ENCODE results near the gene RANBP3L.
"Not testable (repeated sequence)": the region's sequence is repeated elsewhere in the genome, so short reads cannot be mapped to it uniquely, and the experiment has no call there.

RANBP3L gene

GRCh38 chr5:36285837-36286615 is 15.7 kb downstream of the RANBP3L start:
- in situ Hi-C loops (cut with MboI; ENCODE audit: low sequenced_read_pairs), result no loop called here

GRCh38 chr5:36283775-36284174 is 17.9 kb downstream of the RANBP3L start:
- in situ Hi-C loops (cut with MboI; ENCODE audit: low sequenced_read_pairs), result not testable (repeated sequence)

GRCh38 chr5:36281626-36282025 is 20.1 kb downstream of the RANBP3L start:
- in situ Hi-C loops (cut with MboI; ENCODE audit: low sequenced_read_pairs), result no loop called here

- in situ Hi-C loops (cut with MboI; ENCODE audit: low sequenced_read_pairs), result no loop called here
These were observed 22.5 kb downstream of the RANBP3L start for GRCh38 chr5:36279054-36279698.

- in situ Hi-C loops (cut with MboI; ENCODE audit: low sequenced_read_pairs), result no loop called here
These were observed 24.1 kb downstream of the RANBP3L start for GRCh38 chr5:36277521-36278176.

GRCh38 chr5:36276864-36277263 is 24.8 kb downstream of the RANBP3L start:
- in situ Hi-C loops (cut with MboI; ENCODE audit: low sequenced_read_pairs), result no loop called here

- in situ Hi-C loops (cut with MboI; ENCODE audit: low sequenced_read_pairs), result no loop called here
These were observed 27.7 kb downstream of the RANBP3L start for GRCh38 chr5:36273809-36274526.

- in situ Hi-C loops (cut with MboI; ENCODE audit: low sequenced_read_pairs), result no loop called here
These were observed 29.5 kb downstream of the RANBP3L start for GRCh38 chr5:36272136-36272690.

- in situ Hi-C loops (cut with MboI; ENCODE audit: low sequenced_read_pairs), result no loop called here
These were observed 30.7 kb downstream of the RANBP3L start for GRCh38 chr5:36270876-36271575.

- in situ Hi-C loops (cut with MboI; ENCODE audit: low sequenced_read_pairs), result no loop called here
These were observed 31.5 kb downstream of the RANBP3L start for GRCh38 chr5:36270175-36270574.

- in situ Hi-C loops (cut with MboI; ENCODE audit: low sequenced_read_pairs), result no loop called here
These were observed 32.2 kb downstream of the RANBP3L start for GRCh38 chr5:36269478-36269877.

GRCh38 chr5:36267905-36268304 is 33.8 kb downstream of the RANBP3L start:
- in situ Hi-C loops (cut with MboI; ENCODE audit: low sequenced_read_pairs), result no loop called here

GRCh38 chr5:36264202-36264760 is 37.4 kb downstream of the RANBP3L start:
- in situ Hi-C loops (cut with MboI; ENCODE audit: low sequenced_read_pairs), result no loop called here

- in situ Hi-C loops (cut with MboI; ENCODE audit: low sequenced_read_pairs), result no loop called here
These were observed 40.5 kb downstream of the RANBP3L start for GRCh38 chr5:36261186-36261585.

GRCh38 chr5:36253575-36253974 is 48.1 kb downstream of the RANBP3L start:
- in situ Hi-C loops (cut with MboI; ENCODE audit: low sequenced_read_pairs), result no loop called here

GRCh38 chr5:36252722-36253365 is 48.9 kb downstream of the RANBP3L start:
- in situ Hi-C loops (cut with MboI; ENCODE audit: low sequenced_read_pairs), result no loop called here

GRCh38 chr5:36251218-36251617 is 50.5 kb downstream of the RANBP3L start:
- in situ Hi-C loops (cut with MboI; ENCODE audit: low sequenced_read_pairs), result no loop called here

- in situ Hi-C loops (cut with MboI; ENCODE audit: low sequenced_read_pairs), result no loop called here
These were observed 51.3 kb downstream of the RANBP3L start for GRCh38 chr5:36250427-36250826.

GRCh38 chr5:36246036-36246800 is 55.5 kb downstream of the RANBP3L start:
- in situ Hi-C loops (cut with MboI; ENCODE audit: low sequenced_read_pairs), result no loop called here

Measured in hTERT RPE-1 (cell line).